ENCODE data around the gene GALNT17.
"Not testable (repeated sequence)": the region's sequence is repeated elsewhere in the genome, so short reads cannot be mapped to it uniquely, and the experiment has no call there.

Gene GALNT17

DNA sequence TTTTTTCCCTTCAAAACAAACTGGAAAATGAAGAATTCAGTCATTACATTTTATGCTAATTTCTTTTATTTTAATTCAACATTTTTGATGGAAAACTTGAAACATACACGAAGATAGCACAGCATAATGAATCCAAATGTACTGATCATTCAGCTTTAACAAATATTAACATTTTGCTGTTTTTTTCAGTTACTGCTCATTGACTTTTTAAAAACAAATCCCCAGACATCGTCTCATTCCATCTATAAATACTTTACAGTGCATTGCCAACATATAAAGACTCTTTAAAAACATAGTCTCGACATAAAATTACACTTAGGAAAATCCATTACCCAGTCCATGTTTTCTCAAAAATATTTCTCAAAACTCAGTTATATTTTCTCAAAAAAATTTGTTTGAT, 452.3 kb downstream of the GALNT17 start:
- no peak for DNase-seq

DNA sequence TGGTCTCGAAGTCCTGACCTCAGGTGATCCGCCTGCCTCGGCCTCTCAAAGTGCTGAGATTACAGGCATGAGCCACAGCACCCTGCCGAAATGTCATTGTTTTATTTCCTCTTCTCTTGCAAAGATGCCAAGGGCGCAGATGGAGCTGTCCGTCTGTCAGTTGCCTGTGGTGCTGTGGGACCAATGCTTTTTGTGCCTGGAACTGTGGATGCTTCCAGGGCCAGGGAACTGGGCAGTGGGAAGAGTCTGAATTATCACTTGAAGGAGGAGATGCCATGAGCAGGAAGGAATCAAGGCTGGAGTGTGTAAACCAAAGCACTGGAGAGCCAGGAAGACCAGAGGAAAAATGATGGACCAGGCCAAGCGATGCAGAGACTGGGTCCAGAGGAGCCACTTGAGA, 459.9 kb downstream of the GALNT17 start:
- DNase-seq: no peak

DNA sequence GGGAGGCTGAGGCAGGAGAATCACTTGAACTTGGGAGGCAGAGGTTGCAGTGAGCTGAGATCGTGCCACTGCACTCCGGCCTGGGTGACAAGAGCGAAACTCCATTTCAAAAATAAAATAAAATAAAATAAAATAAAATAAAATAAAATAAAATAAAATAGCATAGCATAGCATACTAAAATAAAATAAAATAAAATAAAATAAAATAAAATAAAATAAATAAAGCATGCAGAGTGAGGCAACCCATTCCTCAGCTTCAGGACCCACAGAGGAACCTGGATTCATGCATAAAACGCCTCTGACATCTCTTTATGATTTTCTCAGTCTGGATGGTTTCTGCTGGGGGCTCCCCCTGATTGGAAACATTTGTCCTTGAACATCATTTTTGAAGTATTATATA, 460.4 kb downstream of the GALNT17 start:
- DNase-seq: not testable (repeated sequence)

DNA sequence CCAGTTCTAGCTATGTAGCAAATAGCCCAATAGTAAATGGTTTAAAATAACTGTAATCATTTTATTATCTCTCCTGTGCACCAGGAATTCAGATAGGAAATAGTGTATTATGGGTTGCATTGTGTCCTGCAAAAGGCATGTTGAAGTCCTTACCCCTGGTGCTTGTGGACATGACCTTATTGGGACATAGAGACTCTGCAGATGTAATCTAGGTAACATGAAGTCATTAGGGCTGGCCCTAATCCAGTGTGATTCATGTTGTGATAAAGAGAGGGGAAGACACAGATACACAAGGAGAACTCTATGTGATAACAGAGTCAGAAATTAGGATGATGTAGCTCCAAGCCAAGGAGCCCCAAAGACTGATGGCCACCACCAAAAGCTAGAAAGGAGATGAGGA, 462.8 kb downstream of the GALNT17 start:
- DNase-seq: no peak

DNA sequence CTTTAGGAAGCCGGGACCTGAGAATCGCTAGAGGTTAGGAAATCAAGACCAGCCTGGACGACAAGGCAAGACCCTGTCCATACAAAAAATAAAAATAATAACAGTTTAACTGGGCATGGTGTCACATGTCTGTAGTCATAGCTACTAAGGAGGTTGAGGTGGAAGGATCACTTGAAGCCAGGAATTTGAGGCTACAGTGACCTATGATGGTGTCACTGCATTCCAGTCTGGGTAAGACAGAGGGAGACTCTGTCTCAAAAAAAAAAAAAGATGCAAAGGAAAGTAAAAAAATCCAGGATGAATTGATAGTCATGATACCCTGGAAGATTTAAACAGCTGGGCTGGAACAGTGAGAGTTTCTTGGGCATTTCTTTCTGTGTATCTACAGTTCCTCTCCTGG, 463.2 kb downstream of the GALNT17 start:
- no peak for DNase-seq

DNA sequence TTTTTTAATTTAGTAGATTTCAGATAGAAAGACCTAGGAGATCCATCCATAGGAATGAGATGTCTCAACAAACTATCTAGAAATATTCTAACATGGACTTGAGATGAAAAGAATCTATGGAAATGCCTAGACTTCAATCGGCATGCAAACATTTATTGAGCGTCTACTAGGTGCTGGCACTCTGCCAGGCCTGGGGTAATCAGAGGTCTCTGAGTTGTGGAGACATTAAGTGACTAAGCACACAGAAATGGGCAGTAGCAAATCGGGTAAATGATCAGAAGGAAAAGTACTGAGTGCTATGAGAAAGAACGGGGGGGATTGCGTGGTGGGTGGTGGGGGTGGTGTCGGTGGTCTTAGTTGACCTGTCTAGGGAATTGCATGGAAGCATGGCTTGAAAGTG, 466.6 kb downstream of the GALNT17 start:
- DNase-seq: no peak

DNA sequence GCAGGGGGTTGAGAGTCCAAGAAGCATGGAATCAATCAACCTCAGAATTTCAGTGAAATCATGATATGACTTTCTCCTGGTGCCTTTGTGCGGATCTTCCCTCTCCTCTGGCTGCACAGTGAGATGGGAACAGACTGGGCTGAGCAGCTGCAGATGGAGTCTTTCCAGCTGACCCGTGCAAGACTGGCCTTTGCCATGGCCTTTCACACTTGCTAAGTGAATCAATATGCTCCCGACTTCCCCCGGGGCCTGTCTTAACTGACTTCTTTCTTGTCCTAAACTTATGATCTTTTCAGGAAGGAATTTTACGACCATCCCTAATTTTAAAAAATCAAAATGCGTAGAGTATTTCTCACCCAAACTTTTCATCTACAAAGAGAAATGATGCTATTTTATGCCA, 469.9 kb downstream of the GALNT17 start:
- no peak for DNase-seq

DNA sequence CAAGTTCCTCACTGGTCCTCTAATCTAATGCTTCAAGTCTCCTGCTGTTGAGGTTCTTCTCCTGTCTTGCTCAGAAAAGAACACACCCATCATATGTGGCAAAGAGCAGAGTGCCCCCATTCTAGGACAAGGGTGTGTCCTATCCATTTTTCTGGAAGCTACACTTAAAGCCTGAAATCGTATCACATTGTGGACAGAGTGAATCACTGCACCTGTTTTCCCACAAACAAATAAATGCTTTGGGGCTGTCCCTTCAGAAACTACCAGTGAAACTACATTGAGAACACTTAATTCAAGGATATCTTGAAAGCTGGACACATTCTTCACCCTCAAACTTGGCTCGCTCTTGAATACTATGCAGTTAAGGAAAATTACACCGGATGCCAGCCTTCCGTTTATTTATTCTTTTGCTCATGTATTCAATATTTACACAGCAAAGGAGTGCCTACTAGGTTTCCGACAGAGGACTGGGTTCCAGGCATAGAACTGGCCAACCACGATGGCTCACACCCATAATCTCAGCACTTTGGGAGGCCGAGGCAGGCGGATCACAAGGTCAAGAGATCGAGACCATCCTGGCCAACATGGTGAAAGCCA, 473.0 kb downstream of the GALNT17 start:
- no peak for DNase-seq

DNA sequence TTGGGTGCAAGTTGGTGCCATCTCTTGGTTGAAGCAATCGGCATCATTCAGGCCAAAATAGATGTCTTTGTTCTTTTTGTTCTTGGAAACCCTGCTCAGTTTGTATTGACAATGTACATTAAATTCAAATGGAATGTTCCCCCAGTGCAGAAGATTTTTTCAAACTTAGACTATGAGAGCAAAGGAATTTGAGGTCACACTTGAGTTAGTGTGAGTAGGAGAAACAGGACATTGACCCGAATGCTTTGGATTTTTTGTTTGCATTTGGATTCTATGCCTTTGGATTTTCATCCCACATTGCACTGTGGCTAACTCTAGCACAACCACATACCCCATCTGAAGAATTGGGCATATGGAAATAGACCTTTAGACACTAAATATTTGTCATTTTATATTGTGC, 480.0 kb downstream of the GALNT17 start:
- DNase-seq: no peak

DNA sequence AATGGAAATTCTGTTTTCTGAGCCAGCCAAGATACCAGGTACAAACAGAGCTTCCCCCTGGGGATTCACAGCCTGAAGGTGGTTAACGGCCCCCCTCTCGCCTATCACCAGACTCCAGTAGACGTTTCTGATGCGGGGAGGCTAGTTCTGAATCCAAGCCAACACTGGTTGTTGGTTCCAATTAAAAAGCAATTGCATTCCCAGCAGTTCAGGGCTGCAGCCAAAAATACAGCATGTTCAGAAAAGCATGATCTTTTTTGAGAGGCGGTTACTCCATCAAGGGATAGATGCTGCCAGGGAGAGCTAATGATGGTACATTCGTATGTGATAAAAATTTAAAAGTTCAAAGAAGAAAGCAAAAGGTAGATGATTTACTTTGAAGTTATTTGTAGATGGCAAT, 481.0 kb downstream of the GALNT17 start:
- DNase-seq: peak; percentile 40

DNA sequence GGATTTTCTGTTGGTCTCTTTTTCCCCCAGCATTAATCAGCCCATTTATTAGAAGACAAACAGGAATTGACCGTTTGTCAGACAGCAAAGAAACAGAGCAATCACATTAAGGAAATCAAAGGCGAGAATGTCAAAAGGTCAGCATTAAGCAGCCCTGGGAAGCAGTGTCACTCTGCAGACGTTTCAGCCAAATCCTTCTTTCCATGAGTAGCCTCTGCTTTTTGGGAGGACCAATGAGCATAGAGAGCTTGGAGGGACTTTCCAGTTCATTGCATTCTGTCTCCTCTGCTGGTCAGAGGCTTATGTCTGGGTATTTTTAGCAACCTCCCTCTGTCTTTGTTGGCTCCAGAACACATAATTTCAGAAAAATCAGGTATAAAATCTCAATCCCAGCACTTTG, 481.4 kb downstream of the GALNT17 start:
- DNase-seq: no peak

DNA sequence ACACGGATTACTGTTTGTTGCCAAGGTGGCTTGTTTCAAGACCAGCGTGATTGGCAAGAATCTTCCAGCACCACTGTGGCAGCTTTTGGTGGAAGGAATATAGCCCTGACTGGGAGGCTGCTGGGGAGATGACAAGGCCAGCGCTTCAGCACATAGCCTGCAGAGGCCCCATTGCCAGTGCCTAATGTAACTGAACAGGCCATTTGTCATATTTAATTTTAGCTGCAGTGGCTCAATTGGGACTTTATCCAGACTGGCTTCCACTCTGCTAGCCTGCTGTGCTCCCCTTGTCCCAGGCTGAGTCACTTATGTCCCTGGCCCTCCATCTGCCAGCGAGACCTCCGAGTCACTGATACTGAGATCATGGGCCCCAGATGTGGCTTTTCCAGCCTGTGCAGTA, 483.1 kb downstream of the GALNT17 start:
- DNase-seq: no peak

DNA sequence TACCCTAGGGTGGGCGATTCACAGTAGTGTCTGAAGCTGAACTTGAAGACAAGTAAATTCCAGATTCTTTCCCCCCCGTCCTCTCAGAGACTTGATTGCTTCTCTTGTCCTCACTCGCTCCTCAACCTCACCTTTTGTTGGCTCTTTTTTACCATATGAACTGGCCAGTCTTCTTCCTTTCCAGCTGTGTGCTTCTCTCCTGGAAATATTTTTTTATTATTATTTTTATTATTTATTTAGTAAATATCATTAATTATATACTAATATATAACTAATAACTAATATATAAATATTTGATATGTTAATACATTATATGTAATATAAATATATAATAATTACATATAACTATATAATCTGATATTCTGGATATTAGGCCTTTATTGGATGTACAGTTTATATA, 484.3 kb downstream of the GALNT17 start:
- DNase-seq: no peak

DNA sequence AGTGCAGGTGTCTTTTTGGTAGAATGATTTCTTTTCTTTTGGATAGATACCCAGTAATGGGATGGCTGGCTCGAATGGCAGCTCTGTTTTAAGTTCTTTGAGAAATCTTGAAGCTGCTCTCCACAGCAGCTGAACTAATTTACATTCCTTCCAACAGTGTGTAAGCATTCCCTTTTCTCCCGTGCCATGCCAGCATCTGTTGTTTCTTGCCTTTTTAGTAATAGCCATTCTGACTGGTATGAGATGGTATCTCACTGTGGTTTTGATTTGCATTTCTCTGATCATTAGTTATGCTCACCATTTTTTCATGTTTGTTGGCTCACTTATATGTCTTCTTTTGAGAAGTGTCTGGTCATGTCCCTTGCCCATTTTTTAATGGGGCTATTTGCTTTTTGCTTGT, 486.3 kb downstream of the GALNT17 start:
- no peak for DNase-seq

DNA sequence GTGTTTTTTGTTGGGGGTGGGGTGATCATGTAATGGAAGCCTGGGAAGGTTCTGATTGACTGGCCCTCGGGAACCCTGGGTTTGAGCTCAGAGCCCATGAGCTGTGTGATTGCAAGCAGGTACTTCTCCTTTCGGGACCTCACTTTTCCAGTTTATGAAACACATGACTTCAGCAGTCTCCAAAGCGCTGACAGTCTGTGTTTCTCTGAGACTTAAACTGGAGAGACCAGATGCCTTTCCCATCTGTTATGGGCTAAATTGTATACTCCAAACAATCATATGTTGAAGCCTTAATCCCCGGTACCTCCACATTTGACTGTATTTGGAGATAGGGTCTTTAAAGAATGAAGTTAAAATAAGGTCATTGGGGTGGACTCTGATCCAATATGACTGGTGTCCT, 493.6 kb downstream of the GALNT17 start:
- no peak for DNase-seq

DNA sequence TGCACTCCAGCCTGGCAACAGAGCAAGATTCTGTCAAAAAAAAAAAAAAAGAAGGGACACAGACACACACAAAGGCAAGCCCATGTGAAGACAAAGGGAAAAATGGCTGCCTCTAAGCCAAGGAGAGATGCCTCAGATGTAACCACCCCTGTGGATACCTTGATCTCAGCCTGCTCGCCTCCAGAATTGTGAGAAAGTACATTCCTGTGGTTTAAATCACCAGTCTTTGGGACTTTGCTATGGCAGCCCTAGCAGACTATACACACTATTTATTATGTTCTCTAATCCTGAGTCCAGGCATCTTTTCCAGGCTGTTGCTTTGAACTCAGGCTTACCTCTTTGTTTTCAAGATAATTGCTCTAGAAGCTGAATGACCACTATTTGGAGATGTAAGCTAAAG, 494.3 kb downstream of the GALNT17 start:
- no peak for DNase-seq

DNA sequence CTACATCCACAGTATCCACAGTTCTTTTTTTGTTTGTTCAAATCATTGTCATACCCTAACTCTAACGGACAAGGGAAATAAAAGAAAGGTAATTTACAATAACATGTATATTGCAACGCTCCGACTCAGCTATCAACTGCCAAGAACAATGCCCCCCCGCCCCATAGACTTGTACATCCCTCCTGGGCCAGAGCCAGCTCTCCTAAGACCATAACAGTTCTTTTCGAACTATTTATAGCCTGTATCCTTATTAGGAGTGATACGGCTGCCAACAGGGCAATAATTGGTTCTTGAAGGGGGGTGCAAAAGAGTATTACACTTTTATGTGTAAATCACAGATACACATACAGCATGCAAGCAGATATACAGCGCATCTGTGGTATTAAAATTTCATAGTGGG, 495.7 kb downstream of the GALNT17 start:
- DNase-seq: no peak

DNA sequence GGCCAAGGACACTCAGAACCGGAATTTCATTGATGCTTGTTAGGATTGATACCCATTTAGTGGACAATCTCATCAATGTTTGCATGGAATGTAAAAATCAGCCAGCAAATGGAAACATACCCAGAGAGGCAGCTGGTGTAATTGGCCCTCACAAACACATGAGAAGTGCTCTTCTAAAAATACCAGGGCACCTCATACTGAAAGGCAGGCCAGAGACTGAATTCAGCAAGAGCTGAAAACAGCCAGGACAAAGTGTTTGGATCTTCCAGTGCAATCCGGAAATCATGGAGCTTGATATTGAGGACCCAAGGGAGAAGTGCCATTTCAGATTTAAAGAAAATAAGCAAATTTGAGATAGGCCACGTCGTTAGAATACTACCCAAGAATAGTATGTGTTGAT, 498.6 kb downstream of the GALNT17 start:
- DNase-seq: no peak

DNA sequence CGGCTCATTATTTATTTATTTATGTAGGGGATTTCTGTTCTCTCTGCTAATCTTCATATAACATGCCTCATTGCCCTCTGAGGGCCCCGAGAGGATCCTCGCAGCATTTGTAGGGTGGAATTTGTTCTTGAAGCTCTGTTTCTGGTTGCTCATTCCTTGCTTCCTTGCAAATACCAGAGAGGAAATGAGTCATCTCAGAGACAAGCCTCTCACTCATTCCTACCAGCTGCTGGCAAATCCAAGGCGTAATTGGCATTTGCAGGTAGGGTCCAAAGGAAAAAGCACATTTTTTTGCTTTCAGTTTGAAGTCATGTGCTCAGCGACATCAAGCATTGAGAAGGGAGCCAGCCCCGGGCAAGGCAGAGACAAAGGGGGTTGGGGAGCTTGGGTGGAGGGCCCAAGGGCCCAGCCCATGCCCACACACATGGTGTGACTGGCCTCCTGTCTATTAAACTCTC, 501.6 kb downstream of the GALNT17 start:
- no peak for DNase-seq

DNA sequence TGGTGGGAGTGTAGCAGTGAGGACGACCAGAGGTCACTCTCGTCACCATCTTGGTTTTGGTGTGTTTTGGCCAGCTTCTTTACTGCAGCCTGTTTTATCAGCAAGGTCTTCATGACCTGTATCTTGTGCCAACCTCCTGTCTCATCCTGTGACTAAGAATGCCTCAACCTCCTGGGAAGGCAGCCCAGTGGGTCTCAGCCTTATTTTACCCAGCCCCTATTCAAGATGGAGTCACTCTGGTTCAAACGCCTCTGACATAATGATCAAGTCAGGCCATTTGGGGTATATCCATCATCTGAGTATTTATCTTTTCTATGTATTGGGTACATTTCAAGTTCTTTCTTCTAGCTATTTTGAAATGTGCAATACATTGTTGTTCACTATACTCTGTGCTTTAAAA, 503.9 kb downstream of the GALNT17 start:
- not testable (repeated sequence) for DNase-seq

DNA sequence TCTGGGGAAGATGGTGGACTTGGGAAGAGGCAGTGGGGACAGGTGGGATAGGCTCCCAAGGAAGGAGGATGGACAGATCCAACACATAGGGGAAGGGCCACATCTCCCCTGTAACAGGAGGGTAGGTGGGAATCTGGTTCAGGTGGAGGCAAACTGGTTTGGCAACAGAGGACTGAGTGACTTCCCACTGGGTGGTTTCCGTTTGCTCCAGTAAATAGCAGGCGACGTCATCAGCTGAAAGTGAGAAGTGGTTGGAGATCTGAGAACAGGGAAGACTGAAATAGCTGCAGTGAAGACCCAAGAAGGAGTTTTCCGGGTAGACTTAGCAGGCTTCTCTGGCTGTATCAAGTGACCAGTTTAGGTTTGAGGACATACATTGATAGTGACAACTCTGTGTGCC, 504.4 kb downstream of the GALNT17 start:
- DNase-seq: no peak

DNA sequence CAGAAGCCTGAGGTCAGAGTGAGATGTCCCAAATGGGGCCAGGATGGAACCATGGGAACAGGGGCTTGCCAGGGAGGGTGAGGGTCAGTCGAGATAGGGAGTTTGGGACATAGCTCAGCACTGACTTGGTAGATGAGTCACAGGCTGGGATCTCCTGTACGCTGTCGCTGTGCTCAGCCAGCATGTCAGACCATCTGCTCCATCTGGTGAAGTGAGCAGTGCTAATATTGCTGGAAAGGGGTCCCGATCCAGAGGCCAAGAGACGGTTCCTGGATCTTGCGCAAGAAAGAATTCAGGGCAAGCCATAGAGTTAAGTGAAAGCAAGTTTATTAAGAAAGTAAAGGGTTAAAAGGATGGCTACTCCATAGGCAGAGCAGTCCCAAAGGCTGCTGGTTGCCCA, 505.6 kb downstream of the GALNT17 start:
- no peak for DNase-seq

DNA sequence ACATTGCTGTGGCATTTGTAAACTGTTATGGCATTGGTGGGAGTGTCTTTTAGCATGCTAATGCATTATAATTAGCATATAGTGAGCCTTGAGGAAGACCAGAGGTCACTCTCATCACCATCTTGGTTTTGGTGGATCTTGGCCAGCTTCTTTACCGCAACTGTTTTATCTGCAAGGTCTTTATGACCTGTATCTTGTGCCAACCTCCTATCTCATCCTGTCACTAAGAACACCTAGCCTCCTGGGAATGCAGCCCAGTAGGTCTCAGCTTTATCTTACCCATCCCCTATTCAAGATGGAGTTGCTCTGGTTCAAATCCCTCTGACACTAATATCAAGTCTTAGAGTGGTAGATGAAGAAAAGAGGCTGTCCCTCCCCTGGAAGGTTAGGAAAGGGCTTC, 506.2 kb downstream of the GALNT17 start:
- DNase-seq: no peak

DNA sequence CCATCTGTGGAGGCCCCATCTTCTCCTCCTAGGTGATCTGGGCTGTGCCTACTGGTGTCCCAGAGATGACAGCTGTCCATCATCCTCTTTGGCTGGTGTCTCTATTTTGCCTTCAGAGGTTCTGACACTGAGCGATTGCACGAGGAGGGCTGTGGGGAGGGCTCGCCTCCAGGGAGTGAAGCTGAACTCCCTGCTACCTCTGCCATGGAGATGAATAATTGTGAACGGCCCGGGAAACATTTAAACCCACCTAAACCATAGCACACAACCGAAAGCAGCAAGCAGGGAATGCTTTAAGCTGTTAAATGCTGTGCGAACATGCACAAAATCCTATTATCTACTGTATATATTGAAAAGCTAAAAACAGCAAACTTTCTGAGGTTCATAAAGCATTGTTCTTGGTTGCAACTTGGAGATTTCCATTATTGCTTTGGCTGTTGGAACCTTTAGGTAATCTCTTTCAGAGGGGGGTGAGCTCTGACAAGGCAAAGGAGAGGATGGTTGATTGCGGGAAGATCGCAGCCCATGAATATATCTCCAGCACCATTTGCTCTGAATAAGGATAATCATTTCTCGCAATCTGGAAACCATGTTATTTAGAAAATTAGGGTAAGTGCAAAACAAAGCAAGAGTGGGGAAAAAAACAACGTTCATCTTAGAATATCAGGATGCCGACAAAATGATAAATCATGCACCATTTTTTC, 507.6 kb downstream of the GALNT17 start:
- no peak for DNase-seq

DNA sequence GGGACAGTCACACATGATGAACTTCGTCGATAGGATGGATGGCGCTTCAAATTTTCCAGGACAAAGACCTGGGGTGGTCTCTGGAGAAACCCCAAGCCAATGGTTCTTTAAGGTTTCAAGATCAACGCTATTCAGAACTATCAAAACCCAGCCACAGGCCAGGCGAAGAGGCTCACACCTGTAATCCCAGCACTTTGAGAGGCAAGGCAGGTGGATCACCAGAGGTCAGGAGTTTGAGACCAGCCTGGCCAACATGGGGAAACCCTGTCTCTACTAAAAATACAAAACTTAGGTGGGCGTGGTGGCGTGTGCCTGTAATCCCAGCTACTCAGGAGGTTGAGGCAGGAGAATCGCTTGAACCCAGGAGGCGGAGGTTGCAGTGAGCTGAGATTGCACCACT, 511.1 kb downstream of the GALNT17 start:
- DNase-seq: not testable (repeated sequence)

All from NCI-H1092 treated with DMSO at 0.1 percent for 48 hours (cell line).